ENCODE measurements around the gene HAVCR2.
"Not testable (repeated sequence)": the region's sequence is repeated elsewhere in the genome, so short reads cannot be mapped to it uniquely, and the experiment has no call there.

HAVCR2 gene

DNA sequence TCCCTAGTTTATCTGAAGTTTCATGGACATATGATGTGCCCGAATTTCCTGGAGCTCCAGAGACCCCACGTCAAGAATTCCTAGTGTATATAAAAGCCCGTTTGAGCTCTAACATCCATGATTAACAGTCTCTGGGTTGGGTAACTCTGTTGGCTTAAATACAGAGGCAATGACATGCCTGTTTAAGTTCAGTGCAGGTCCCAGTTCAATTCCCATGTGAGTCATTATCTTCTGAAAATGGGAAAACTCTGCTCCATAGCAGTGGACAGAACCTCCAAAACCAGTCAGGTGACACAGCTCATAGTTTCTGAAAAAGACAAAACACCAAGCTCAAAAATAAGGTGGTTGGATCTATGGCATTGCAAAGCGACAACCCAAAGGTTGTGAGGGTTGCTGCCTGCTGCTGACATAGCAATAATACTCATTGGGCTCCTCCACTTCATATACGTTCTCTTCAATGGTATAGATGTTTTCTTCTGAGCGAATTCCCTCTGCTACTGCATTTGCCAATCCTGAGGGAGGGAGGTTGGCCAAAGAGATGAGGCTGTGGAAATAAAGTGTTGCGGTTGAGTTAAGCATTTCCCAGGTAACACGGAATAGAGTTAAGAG, 22.0 kb downstream of the HAVCR2 start:
- DNase-seq = no peak

DNA sequence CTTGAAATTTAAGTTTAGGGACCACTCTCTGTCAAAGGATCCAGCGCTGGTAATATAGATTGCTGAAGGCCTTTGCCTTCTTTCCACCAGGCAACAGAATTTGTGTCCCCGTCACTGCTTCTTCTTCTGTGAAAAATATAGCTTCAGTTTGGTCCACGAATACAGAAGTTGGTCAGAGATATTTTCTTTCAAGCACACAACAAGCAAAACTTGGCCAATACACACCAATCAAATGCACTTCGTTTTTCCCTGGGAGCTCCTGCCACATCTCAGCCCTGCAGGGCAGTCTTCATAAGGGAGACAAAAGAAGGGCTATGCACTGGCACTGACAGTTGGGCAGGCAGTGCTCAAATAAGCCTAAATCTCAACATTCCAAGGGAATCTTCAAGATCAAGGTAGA, 22.9 kb downstream of the HAVCR2 start:
- no peak for DNase-seq

DNA sequence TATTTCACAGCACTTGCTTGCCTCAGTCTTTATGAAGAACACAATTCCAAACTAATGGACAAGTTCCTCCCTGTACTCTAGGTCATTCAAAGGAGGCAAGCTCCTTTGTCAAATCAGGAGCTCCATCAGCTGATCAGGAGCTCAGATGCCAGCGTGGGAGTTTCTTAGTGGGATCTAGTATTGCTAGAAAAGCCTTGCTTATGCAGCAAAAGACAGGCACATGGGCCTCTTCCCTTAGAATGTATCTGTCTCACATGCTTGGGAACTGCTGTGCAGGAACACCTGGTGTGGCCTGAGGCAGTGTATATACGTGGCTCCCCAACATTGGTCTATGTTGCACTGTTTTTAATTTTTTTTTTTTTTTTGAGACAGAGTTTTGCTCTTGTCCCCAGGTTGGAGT, 28.6 kb downstream of the HAVCR2 start:
- DNase-seq = no peak

DNA sequence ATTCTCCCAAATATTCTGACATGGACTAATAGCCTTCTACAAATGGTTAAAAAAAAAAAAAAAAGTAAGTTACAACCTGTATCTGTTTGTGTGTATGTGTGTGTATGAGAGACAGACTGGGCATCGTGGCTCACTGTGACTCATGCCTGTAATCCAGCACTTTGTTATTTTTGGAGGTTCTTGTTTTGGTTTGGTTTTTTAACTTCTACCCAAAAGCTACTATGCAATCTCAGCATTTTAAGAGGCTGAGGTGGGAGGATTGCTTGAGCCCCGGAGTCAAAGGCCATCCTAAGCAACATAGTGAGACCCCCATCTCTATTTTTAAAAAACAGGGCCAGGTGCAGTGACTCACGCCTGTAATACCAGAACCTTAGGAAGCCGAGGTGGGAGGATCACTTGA, 32.3 kb downstream of the HAVCR2 start:
- peak; percentile 29 for DNase-seq

DNA sequence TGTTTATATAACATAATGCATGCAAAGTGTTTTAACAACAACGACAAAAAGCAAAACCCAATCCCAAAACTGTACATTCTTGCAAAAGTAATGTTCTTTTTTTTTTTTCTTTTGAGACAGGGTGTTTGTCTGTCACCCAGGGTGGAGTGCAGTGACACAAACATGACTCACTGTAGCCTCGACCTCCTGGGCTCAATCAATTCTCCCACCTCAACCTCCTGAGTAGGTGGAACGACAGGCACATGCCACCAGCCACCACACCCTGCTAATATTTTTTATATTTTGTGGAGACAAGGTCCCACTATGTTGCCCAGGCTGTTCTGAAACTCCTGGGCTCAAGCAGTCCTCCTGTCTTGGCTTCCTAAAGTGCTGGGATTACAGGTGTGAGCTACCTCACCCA, 36.3 kb downstream of the HAVCR2 start:
- no peak for DNase-seq

DNA sequence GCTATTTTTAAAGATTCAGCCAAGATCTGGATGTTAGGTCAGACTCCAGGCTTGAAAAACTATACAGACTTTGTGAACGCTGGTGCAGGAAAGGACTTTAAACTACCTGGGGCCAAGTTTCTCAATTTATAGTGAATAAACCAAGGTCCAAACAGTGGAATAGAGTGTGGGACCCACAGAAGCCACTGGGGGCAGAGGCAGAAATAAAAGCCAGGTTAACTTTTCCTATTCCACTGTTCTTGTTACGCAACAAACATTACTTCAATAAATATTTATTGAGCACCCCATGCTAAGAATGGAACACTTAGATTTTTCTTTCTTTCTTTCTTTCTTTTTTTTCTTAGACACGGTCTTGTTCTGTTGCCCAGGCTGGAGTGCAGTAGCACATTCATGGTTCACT, 38.9 kb downstream of the HAVCR2 start:
- DNase-seq = no peak

DNA sequence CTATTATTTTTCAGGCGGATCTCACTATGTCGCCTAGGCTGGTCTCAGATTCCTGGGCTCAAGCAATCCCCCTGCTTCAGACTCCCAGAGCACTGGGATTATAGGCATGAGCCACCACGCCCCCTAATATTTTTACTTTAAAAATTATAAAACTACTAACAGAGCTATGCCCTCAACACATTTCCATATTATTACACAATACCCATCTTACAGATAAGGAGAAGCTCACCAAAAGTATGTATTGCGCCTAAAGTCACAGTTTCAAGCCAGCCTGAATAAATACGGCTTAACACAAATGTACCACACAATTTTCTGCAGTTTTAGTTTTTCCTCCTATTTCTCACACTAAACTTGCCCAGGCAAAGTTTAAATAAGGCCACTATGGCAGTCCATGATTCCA, 40.1 kb downstream of the HAVCR2 start:
- DNase-seq = no peak

DNA sequence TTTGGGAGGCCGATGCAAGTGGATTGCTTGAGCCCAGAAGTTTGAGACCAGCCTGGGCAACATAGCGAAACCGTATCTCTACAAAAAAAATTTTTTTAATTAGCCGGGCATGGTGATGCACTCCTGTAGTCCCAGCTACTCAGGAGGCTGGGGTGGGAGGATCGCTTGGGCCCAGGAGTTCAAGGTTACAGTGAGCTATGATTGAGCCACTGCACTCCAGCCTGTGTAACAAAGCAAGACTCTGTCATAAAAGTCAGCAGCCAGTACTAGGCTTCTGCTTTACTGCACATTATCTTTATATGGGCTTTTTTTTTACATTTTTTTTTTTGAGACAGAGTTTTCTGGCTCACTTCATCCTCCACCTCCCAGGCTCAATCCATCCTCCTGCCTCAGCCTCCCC, 40.5 kb downstream of the HAVCR2 start:
- DNase-seq = no peak

DNA sequence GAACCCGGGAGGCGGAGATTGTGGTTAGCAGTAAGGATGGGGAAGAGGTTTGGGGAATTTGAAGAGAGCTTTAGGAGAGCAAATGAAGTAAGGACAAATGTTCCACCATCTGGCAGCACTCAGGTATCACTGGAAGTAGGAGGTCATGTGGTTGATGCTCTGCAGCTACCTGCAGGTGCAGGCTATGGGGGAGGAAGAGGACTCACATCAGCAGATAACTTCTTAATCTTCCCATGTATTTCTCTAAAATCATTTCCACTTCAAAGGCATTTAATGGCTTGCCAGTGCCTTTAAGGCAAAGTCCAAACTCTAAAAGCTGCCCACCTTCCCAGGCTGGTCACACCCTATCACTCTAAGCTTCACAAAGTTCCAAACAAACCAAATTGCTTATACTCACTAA, 41.8 kb downstream of the HAVCR2 start:
- no peak for DNase-seq

DNA sequence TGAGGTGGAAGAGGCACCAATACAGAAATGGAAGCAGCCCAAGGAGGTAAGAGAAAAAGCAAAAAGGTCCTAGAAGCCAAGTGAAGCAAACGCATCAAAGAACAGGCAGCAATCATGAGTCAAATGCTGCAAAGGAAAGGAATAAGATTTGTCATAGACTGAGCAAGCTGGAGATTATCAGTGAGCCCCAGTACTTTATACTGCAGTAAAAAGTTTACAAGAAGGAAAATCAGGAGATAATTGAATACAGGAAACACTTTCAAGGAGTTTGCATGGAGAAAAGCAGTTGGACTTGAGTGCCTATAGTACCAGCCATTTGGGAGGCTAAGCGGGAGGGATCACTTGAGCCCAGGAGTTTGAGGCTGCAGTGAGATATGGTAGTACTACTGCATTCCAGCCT, 42.8 kb downstream of the HAVCR2 start:
- no peak for DNase-seq

DNA sequence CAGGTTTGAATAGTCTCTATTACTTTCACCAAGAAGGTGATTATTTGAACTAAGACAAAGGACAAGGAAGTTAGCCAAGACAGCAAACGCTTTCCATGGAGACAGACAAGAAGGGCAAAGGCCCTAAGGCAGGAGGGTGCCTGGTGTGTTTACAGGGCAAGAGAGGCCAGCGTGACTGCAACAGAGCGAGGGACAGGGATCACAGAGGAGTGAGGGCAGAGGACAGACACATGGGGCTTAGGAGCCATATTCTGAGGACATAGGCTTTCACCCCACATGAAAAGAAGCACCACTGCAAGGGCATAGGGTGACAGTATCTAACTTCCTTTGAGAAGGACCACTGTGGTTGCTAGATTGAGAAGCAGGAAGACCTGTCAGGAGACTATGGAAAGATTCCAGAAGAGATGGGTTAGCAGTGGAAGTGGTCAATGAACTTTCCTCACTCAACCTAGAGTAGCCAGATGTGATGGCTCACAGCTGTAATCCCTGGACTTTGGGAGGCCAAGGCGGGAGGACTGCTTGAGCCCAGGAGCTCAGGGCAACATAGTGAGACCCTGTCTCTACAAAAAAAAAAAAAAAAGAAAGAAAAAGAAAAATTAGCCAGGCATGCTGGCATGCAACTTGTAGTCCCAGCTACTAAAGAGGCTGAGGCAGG, 44.9 kb downstream of the HAVCR2 start:
- no peak for DNase-seq

DNA sequence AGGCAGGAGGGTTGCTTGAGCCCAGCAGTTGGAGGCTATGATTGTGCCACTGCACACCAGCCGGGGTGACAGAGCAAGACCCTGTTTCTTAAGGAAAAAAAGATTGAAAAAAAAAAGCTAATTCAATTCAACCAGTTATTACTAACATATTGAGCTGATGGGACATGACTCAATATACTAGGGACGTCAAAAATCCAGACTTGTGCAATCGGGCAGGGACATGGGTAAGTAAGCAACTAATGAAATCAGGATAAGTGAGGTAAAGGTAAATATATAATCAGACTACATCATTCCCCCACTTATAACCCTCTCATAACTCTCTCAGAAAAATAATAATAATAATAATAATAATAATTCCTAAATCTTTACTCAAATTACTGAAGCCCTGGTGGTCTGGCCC, 49.0 kb downstream of the HAVCR2 start:
- no peak for DNase-seq

DNA sequence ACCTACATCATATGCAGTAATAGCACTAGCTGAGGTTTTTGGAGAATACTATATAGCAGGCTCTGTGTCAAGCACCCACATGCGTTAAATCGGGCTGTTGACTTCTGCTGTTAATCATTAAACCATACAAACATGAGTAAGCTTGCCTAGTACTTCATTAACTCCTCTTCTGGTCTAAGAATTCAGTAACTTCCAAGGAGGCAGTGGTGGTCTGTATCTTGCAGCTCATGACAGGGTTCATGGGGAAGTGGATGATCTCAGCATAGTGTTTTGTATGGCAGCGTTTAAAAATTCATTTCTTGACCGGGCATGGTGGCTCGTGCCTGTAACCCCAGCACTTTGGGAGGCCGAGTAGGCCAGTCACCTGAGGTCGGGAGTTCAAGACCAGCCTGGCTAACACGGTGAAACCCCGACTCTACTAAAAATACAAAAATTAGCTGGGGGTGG, 49.7 kb downstream of the HAVCR2 start, which contains the start of gene HAVCR1:
Gene HAVCR1, minus strand, starts transcription at position 24 of the 447 bp plus-strand sequence. CDS start 1,173 bp downstream, outside the sequence.
- DNase-seq = no peak

DNA sequence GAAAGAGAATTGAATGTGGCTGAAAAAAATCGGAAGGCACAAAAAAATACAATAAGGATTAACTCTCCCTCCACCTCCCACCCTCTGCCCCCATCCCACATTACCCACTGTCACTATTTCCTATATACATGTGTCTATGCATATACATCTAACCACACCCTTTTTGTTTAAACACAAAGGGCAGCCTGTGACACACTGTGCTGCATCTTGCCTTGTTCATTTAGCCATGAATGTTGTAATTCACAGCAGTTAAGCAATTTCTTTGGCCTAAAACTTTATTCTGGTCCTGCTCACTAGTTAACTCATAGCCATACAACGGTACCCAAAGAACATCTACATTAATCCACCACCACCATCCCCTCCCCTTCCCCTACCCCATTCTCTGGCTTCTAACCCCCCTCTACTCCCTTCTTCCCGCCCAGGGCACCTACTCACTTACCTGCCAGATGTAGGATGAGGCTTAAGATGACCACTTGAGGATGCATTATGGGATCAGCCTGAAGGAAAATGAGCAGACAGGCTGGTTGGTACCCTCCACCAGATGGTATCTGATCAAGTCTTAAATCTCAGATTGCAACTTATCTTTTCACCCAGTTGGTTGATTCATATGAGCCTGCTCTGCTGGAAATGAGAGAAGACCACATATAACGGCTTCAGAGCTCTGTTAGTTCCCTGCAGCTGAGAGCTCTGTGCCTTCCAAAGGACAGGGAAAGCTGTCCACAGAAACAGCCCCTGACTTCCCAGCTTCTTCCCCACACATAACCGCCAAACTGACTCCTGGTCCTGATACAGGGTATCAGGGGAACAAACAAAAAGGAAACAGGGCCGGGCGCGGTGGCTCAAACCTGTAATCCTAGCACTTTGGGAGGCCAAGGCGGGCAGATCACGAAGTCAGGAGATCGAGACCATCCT, 51.1 kb downstream of the HAVCR2 start:
- no peak for DNase-seq

DNA sequence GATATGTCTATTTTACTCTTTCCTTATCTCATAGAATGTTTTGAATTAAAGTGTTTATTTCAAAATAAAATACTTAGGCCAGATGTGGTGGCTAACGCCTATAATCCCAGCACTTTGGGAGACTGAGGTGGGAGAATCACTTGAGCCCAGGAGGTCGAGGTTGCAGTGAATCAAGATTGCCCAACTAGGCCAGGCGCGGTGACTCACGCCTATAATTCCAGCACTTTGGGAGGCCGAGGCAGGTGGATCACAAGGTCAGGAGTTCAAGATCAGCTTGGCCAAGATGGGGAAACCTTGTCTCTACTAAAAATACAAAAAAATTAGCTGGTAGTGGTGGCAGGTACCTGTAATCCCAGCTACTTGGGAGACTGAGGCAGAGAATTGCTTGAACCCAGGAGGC, 52.0 kb downstream of the HAVCR2 start:
- DNase-seq = not testable (repeated sequence)

DNA sequence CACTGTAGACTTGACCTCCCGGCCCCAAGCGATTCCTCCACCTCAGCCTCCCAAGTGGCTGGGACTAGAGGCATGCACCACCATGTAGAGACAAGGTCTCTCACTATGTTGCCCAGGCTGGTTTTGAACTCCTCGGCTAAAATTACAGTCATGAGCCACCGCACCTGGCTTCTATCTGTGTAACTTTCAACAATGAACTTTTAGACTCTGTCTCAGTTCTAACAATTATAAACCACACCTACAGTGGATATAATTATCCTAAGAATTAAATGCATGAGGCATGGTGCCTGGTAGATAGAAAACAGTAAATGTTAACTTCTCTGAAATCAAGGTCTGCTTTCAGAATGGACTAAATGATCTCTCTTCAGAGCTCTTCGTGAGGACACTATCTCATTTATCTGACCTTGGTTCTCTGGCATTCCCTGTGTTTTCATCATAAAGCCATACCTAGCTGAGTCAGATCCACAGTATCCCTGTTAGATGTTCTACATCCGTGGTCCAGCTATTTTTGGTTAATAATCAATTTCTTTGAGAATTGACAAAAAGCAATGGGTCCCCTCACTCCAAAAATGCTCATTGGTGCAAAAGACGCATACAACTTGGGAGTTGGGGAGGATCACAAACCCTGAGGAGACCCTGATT, 57.1 kb downstream of the HAVCR2 start:
- no peak for DNase-seq

DNA sequence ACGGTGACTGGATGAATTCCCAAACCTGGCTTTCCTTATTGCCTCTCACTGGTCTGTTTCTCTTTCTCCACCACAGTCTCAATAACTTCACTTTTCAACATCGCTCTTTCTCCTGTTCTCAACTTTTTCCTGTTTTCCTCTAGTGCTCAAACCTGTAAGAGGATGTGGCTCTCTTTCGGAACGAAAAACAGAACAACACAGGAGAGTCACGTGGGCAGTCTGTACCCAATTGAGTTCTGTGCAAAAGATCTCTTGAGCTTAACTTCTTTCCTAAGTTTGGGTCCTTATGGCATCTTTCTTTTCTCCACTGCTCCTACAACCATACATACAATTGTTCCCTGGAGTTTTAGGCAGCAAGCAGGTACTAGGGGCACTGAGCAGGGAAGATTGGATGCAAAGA, 58.8 kb downstream of the HAVCR2 start:
- DNase-seq = no peak

DNA sequence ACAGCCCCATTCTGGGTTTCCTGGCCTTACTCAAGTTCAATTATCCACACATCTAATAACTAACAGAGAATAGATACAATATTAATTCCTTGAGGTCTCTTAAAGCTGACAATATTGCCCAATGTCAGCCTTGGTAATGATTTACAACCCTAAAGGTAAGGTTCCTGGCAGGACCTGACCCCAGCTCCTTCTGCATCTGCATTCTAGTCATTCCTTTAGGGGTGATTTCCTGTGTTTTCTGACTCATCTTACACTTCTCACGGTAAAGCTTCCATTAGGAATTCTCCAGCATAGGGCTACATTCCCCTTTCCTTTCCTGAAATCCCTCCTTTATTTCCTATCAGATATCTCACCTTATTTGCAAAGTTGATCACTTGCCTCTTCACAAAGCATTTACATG, 59.2 kb downstream of the HAVCR2 start:
- DNase-seq = no peak

DNA sequence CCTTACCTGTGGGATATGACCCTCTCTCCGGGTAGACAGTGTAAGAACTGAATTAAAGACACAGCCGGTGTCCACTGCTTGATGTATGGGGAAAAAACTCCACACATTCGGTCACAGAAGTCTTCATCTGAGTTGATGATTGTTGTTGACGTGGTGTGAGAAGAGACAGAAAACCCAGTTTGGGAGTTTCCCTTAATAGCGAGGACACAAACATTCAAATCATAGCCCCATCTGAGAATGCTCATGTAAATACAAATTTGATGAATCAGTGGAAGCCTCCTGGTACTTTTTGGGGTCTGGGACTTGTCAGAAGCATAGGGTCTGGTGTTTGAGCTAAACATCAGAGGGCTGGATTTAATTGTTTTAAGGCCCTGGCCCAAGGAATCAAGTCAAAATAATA, 60.9 kb downstream of the HAVCR2 start:
- DNase-seq = no peak

DNA sequence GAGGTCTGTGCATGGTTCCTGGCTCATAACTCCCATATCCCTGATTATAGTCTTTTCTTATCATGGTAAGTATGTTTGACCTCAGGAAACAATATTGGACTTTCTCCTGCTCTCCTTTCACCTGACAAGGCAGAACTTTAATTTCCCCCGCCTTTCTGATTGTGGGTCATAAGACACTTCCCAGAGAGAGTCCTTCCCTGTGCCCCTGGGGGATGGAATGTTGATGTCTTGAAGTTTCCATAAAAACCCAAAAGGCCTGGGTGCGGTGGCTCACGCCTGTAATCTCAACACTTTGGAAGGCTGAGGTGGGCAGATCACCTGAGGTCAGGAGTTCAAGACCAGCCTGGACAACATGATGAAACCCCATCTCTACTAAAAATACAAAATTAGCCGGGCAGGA, 61.8 kb downstream of the HAVCR2 start:
- DNase-seq = not testable (repeated sequence)

DNA sequence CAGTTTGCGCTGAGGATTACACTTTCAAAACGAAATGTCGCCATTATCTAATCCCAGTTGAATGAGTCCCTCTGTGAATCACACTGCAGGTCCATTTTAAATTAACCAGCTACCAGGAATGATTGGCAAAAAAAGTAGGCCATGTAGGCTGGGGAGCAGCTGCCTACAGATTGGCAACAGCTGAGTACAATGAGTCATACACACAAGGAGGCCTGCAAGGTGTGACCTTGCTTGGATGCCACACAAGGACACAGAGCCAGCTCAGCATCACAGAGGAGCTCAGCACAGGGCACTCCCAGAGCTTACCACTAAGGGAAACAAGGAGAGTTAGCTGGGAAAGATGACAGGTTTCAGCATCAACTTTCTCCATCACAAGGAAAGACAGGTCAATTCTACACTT, 62.8 kb downstream of the HAVCR2 start:
- no peak for DNase-seq

DNA sequence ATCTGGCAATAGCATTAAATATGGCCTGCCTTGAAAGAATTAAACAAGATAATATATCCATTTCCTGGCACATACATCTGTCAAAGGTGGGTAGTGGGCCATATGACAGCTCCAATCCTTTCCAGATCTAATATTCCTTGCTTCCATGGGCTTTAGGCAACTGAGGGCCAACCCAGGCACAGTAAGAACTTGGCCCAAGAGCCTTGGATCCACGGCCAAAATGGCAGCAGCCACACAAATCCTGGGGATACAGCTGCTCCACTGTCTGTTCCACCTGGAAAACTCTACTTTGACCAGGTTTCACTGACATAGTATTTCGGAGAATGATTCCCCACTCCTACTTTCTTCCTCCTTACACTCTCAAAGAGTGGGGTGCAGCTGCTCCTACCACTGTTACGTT, 63.2 kb downstream of the HAVCR2 start:
- DNase-seq = no peak

DNA sequence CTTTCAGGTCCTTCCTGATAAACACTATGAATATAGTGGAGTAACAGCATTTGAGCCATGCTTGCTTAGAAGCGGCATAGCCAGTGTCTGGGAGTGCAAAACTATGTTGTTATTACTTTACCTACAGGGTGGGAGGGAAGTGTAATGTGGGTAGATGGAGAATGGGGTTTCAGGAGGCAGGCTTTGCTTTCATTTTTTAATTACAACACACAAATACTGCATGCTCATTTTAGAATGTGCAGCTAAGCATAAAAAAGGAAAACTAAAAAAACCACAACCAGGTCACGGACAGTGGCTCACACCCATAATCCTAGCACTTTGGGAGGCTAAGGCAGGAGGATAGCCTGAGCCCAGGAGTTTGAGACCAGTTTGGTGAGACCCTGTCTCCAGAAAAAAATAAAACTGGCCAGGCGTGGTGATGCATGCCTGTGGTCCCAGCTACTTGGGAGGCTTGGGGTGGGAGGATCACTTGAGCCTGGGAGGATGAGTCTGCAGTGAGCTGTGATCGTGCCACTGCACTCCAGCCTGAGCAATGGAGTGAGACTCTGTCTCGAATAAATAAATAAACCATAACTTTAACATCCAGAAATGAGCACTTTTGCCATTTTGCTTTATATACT, 70.2 kb downstream of the HAVCR2 start:
- no peak for DNase-seq

Data from activated CD4-positive, alpha-beta T cell treated with anti-CD3 and anti-CD28 coated beads, Interleukin-2, amount 50 U/mL, for 16 hours (primary cell).